Measurements from ENCODE around the gene HHATL.

The HHATL gene

DNA sequence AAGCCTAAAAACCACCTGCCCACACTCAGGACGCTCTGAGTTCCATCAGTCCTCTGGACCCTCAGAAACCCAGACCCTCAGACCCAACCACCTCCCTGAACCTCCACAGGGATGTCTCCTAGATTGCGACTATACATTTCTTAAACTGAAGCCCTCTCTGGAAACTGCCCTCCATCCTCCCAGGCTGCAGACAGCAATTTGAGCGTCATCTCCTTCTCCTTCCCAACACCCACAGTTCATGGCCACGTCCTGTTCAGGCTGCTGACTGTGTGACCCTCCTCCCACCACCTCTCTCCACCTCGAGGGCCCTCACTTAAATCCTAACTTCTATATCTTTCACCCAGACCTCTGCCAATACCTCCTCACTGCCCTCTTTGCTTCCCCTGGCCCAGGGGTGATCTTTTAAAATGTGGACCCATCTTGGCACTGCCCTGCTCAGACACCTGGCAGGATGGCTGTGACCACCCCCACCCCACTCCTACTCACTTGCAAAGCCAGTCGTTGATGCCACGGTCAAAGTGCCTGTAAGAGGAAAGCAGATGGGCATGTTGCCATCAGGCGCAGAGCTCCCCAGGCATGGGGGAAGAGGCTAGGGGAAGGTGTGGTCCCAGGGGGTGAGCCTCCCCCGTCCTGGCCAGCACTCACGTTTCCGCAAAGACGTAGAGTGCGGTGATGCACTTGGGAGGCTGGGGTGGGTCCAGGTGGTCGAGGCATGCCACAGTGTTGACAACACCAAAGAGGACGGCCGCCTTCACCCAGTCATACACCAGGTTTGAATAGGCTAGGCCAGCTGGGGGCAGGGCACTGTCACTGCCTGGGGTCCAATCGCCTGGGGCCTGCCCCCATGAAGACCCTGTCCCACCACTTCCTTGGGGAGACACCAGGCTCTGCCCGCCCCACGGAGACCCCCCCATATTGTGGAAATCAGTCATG is 6.0 kb downstream of the HHATL start:
- no peak for DNase-seq

DNA sequence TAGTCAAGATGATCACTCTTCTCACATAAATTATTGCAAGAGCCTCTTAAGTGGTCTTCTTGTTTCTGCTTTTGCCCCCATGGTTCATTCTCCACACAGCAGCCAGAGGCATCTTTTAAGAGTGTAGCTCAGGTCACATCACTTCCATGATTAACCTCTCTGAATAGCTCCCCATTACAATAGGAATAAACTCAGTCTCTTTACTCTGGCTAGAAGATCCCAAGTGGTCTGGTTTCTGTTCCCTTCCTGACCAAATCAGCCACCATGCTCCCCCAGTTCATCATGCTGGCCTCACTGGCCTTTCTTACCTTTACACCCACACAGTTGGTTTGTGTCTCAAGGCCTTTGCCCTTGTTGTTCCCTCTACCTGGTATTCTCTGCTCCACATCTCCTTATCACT is 8.2 kb downstream of the HHATL start:
- no peak for DNase-seq

DNA sequence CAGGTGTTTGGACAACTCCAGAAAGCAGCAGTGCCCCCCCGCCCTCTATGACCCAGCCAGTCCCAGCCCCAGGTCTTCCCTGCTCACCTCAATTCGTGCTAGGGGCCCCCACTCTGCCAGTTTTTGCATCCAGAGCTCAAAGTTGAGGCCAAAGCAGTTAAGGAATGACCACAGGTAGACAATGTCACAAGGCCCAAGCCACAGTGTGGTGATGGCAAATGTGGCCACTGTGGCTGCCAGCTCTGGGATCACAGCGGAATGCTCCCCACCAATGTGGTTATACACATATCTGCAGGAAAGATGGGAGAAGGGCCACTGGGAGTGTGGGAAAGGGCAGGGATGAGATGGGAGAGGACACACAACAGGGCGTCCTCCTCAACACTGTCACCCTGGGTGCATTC is 9.1 kb downstream of the HHATL start:
- no peak for DNase-seq

DNA sequence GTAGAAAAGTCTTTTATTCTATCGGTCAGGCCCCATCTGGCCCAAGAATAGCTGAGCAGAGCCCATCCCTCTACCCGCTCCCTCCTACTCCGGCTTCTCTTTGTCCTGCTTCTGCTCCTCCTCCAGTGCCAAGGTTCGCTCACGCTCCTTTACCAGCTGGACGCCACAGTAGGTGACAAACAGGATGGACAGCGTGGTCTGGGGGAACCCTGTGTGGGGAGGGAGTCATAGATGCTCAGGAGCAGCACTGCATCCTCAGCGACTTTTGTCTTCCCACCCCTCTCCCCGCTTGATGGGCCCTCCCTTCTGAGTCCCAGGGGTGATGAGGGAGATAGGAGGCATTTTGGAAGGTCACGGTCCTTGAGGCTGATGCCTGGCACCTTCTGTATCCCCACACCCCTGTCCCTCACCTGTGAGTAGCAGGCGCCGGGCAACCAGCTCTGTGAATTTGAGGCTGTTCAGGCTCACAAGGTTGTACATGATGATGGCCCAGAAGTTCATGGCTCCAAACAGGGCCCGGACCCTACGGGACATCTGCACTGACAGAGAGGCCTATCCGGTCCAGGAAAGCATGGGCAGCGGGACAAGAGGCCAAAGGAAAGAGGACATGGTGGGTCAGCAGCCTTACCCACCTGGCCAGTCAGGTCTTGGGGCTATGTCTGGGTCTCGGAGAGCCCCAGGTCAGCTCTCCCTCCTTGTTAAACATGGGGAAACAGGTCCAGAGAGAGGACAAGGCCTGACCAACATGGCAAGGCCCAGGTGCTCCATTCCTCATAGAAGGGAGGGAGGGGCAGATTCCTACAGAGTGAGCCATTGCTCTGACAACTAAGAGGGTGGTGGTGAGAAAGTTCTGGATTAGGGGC is 9.7 kb downstream of the HHATL start:
- no peak for DNase-seq

DNA sequence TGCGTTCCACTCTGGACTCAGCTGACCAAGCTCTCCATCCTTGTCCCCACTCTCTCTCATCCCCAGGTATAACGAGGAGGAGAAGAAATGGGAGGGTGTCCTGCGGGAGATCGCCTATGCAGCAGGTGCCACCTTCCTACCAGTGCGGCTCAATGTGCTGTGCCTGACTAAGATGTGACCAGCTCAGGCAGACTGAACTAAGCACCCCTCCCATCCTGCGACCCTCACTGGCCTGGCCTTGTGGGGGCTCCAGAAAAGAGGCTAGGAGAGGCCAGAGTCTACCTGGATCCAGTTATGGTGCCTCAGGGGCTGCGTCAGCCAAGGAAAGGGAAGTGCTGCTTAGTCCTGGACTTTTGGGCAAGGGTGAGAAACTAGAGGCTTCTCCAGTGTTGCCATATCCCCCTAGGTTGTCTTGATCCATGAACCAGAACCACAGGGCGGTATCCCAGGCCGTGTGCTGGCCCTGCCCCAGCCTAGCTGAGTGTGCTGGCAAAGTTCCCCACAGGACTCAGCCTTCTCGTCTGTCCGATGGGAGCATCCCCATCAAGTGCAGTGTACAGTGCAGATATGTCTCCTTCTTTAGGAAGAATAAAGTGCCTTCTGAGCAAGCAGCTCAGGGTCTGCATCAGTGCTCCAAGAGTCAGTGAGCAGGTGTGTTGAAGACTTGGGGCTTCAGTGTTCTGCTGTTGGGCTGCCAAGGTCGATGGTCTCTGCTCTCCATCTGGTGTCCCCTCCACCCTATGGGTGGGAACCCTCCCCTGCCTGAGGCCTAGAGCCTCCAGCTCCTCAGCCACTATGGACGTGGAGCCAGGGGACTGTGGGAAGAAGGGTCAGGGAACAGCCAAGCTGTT is 10.6 kb downstream of the HHATL start:
- peak; percentile 14 for DNase-seq

DNA sequence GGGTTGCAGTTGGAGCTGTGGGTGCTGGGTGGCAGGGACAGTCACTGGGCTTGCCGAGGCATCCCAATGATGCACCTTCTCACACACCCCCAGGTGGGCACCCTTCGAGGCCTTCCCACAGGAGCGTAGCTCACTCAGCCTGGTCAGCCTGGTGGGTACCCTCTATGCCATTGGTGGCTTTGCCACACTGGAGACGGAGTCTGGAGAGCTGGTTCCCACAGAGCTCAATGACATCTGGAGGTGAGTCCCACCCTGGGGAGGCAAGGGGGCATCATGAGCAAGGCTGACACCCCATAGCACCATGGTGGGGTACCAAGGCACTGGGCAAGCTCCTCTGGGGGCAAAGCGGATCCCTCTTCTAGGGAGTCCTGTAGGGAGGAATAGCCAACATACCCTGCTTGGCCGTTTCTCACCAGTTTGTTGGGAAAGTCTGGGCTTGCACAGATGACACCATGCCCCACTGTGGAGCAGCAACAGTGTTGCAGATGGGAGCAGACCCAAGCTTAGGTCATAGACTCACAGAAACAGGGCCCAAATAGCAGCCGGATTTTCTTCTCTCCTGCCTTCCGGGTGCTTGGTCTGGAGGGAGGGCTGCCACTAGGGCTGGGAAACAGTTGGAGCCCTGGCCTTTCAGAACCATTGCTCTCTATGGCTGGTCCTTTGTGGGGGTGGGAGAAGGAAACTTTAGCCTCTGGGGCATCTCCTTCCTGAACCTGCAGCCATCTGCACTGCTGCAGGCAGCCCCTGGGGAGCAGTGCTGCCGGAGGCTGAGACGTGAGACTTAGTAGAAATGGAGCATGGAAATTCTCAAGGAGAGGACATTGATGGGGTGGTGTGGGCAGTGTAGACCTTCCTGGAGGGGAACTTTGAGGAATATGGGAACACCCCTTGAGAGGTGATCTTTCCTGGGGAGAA is 11.6 kb downstream of the HHATL start:
- DNase-seq = peak; percentile 44

DNA sequence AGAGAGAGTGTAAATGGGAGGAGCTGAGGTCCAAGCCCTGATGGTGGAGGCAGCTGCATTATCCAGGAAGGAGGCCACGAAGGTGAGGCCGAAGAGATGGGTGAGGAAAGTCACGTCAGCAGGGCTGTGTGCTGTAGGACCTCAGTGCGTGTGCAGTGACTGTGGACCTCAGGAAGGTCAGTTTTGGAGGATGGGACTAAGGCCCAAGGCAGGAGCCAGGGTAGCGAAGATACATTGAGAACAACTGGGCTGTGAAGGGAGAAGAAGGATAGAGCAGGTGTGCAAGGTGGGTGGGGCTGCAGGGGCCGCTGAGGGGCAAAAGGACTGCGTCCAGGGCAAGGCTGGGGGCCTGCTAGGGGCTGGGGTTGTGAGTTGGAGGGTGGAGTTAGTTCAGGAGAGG is 12.4 kb downstream of the HHATL start:
- DNase-seq = peak; percentile 32

DNA sequence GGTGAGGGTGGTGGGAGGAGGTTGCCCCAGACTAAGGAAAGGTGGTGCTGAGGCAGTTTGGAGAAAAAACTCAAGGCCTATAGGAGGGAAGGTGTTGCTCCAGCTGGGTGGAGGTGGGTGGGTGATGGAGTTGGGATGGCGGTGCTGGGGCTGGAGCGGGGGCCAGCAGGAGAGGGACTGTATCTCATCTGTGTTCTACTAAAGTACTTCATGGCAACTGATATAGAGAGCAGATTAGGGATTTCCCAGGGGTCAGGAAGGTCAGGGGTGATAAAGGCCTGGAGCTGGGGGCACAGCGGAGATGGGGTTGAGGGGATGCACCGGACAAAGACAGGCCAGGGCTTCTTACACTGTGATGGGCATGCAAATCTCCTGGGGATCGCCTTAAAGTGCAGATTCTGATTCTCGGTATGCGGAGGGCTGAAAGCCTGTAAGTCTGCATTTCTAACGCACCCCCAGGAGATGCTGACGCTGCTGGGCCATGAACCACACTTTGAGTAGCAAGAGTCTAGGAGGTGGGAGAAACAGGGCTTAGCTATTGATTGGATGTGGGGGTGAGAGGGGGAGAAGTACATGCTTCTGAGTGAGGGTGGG is 13.1 kb downstream of the HHATL start:
- peak; percentile 31 for DNase-seq

DNA sequence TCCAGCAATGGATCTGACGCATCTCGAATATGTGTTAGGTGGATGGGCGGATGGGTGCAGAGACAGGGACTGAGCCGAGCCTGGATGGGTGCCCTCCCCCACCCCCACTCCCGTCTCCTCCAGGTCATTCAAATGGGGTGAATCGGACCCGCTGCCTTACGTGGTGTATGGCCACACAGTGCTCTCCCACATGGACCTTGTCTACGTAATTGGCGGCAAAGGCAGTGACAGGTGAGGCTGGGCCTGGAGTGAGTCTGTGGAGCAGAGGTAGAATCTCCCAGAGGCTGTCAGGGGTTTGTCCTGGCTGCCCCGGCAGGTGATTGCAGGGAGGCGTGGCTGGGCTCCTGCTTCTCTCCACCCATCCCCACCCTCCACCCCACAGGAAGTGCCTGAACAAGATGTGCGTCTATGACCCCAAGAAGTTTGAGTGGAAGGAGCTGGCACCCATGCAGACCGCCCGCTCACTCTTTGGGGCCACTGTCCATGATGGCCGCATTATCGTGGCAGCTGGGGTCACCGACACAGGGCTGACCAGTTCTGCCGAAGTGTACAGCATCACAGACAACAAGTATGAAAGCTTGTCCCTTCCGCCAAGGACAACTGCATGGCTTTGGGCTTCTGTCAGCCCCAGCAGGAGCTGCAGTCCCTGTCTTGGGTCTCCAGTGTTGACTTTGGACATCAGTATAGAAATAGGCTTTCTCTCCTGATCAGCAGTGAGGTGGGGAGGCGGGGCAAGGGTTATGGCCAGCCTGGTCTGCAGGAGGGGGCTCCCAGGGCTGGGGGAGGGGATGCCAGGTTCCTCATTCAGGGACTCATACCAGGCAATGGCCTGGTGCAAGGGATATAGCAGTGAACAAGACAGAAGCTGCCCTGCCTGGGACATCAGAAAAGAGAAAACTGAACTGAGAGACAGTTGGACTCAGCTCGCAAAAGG is 13.8 kb downstream of the HHATL start:
- DNase-seq = peak; percentile 29

DNA sequence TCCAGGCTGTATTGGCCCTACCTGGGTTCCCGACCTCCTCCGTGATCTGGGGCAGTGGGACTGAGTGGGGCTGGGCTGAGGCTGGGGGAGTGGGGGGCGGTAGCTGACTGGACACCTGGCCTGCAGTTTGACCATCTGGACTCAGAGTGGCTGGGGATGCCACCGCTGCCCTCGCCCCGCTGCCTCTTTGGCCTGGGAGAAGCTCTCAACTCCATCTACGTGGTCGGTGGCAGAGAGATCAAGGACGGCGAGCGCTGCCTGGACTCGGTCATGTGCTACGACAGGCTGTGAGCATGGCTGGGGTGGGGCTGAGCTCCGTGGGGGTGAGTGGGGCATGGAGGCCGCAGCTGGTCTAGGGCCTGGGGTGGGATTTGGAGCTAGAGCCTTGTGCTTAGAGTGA is 14.6 kb downstream of the HHATL start:
- DNase-seq = peak; percentile 51

DNA sequence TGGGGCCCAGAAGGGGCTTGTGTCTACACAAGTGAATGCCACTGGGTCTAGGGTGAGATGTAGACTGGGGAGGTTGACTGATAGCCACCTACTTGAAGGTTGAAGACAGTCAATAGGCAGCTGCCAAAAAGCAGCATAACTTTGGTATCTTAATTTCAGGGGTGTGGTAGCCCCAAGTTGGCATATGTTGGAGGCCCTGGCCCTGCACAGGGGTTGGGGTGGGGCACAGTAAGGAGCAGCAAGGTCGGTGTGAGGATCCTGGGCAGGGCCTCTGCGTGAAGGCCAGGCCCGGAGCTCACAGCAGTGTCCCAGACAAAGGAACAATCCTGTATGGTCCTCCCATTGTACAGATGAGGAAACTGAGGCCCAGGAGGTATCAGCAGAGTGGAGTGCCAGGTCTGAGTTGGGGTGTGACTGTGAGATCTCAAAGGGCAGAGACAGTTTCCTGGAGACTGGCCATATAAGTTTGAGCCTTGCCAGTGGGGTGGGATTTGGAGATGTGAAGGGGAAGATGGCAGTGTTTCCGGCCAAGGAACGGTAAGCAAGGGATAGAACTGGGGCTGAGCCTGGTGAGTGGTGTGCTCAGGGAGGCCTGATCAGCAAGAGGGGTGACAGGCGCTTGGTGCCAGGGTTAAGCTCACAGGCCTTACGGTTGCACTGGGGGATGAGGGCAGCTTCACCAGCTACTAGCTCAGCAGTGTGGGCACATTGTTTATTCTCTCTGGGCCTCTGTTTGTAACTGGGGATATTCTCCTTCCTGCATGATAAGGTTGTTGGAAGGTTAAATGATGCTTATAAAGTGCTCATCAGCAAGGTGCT is 15.6 kb downstream of the HHATL start:
- peak; percentile 28 for DNase-seq

DNA sequence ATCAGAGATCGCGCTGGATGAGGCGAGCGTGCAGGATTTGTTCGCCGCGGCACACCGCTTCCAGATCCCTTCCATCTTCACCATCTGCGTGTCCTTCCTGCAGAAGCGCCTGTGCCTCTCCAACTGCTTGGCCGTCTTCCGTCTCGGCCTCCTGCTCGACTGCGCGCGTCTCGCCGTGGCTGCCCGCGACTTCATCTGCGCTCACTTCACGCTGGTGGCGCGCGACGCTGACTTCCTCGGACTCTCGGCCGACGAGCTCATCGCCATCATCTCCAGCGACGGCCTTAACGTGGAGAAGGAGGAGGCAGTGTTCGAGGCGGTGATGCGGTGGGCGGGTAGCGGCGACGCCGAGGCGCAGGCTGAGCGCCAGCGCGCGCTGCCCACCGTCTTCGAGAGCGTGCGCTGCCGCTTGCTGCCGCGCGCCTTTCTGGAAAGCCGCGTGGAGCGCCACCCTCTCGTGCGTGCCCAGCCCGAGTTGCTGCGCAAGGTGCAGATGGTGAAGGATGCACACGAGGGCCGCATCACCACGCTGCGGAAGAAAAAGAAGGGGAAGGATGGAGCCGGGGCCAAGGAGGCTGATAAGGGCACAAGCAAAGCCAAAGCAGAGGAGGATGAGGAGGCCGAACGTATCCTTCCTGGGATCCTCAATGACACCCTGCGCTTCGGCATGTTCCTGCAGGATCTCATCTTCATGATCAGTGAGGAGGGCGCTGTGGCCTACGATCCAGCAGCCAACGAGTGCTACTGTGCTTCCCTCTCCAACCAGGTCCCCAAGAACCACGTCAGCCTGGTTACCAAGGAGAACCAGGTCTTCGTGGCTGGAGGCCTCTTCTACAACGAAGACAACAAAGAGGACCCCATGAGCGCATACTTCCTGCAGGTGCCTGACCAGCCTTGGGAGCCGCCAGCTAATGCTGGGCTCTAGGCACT is 16.4 kb downstream of the HHATL start:
- DNase-seq = peak; percentile 37

DNA sequence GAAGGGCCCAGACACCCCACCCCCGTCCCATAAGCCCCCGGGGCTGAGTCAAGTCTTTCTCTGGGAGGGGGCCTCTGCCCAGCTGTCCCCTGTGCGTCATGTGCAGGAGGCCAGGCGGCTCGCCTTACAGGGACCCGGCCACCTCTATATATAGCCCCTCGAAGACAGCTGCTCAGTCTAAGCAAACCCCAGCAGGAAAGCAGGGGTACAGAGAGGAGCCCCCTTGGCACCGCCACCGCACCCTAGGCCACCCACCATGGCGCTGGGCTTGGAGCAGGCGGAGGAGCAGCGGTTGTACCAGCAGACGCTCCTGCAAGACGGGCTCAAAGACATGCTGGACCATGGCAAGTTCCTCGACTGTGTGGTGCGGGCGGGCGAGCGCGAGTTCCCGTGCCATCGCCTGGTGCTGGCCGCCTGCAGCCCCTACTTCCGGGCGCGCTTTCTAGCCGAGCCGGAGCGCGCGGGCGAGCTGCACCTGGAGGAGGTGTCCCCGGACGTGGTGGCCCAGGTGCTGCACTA is 17.2 kb downstream of the HHATL start, which contains the start of gene KLHL40:
Gene KLHL40 (plus strand): TSS at position 175 of the 519 bp plus-strand sequence. CDS start 82 bp downstream, at position 257.
- DNase-seq = peak; percentile 26

DNA sequence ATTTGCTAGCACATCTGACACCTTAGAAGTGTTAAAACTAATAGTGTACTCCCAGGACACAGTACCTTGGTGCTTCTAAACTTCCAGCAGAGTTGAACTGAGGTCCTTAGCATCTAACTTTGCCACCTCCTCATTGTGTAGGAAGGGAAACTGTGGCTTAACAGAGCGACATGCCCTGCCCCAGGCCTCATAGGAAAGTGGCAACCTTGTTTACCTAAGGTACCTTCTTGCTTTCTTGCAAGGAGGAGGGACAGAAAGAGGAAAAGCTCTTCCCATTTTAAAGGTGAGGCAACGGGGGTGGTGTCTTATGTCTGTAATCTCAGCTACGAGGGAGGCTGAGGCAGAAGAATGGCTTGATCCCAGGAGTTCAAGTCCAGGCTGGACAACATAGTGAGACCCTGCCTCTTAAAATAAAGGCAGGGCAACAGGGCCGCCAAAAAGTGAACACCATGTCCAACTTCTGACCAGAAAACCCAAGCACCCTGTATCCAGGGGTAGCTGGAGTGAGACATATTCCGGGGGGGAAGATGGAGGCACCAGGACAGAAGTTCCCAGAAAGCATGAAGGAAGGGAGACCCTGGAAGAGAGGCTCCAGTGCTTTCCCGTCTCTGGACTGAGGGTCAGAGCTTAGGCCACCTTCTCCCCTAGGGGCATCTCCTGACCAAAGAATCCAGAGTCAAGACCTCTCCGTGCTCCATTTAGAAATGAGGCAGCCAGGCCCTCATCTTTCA is 17.8 kb downstream of the HHATL start:
- peak; percentile 51 for DNase-seq

DNA sequence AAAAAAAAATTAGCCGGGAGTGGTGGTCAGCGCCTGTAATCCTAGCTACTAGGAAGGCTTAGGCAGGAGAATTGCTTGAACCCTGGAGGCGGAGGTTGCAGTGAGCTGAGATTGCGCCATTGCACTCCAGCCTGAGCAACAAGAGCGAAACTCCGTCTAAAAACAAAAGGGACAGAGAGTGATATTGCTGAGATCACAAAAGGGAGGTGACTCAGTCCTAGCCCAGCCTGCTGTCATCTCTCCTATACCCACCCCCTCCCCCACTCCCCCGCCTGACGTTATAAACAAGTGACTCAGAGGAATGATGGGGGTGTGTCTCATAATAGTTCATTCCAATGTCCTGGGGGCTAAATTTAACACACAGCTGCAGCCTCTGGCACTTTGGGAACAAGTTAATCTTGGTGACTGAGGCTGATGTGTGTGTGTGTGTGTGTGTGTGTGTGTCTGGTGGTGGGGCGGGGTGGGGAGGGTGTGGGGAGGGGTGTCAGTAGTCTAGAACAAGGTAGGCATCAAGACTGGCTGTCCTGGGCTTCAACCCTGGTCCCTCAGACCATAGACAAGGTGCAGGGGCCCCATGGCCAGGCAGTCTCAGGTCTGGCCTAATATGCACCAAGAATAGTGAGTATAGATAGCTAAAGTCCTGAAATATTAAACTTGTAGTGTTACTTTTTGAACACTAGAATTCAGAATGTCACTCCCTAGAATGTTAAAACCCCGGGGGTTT is 18.6 kb downstream of the HHATL start:
- DNase-seq = peak; percentile 99
